Ishikawa (cell line): ENCODE data around the gene GGT6.

ENCODE experiments used
- CEBPB ChIP-seq: IDR thresholded peaks from 2 replicates; pipeline ENCODE4 v1.6.1; 2012
- CREB1 ChIP-seq: IDR thresholded peaks from 2 replicates; pipeline ENCODE4 v1.6.1; 2012; ENCODE audit warnings: low read depth
- EGR1 ChIP-seq: IDR thresholded peaks from 2 replicates; pipeline ENCODE4 v1.6.1; 2012
- EP300 ChIP-seq: IDR thresholded peaks from 2 replicates; pipeline ENCODE4 v1.6.1; 2012; ENCODE audit warnings: borderline replicate concordance
- FOXM1 ChIP-seq: IDR thresholded peaks from 2 replicates; pipeline ENCODE4 v1.6.1; 2012; ENCODE audit warnings: low read depth, borderline replicate concordance
- NFIC ChIP-seq: IDR thresholded peaks from 2 replicates; pipeline ENCODE4 v1.6.1; 2012
- RAD21 ChIP-seq: IDR thresholded peaks from 2 replicates; pipeline ENCODE4 v1.6.1; 2012; ENCODE audit warnings: low read depth
- TAF1 ChIP-seq: IDR thresholded peaks from 2 replicates; pipeline ENCODE4 v1.6.1; 2012; ENCODE audit warnings: low read depth, mild to moderate bottlenecking
- TCF12 ChIP-seq: IDR thresholded peaks from 2 replicates; pipeline ENCODE4 v1.6.1; 2012; ENCODE audit warnings: low read depth
- TEAD4 ChIP-seq: IDR thresholded peaks from 2 replicates; pipeline ENCODE4 v1.6.1; 2012
- YY1 ChIP-seq: IDR thresholded peaks from 2 replicates; pipeline ENCODE4 v1.6.1; 2012; ENCODE audit warnings: low read depth
- ZBTB7A ChIP-seq: IDR thresholded peaks from 2 replicates; pipeline ENCODE4 v1.6.1; 2012; ENCODE audit warnings: low read depth
- TF ChIP-seq, protein P1 (sequence below): IDR thresholded peaks from 2 replicates; pipeline ENCODE4 v1.6.1; 2012
- TF ChIP-seq, protein P2 (sequence below): IDR thresholded peaks from 2 replicates; pipeline ENCODE4 v1.6.1; 2012; ENCODE audit warnings: low read depth, mild to moderate bottlenecking
- TF ChIP-seq, protein P3 (sequence below): IDR thresholded peaks from 2 replicates; pipeline ENCODE4 v1.6.1; 2012

GGT6 gene

DNA sequence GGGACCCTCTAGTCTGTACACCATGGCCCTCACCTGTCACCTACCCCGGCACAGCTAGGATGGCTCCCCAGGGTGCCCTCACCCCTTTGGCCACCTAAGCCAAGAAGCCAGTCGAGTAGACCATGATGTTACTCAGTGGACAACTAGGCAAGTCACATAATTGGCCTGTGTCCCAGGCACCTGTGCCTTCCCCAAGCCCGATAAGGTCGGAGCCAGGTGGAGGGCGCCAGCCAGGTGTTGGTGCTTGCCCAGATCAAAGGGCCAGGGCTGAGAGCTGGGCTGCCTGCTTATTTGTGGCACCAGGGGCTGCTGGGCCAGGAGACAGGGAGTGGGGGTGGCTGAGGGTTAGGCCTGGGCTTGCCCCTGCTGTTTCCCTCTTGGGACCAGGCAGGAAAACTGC, 44.9 kb downstream of the GGT6 start:
- TF ChIP-seq NFIC = 0 out of 2 replicates have a peak, but pooled peaks have one; percentile 24
- no peak for TF ChIP-seq CREB1
- peak; percentile 68 for TF ChIP-seq TCF12
- 0 out of 2 replicates have a peak, but pooled peaks have one; percentile 17 for TF ChIP-seq EP300

DNA sequence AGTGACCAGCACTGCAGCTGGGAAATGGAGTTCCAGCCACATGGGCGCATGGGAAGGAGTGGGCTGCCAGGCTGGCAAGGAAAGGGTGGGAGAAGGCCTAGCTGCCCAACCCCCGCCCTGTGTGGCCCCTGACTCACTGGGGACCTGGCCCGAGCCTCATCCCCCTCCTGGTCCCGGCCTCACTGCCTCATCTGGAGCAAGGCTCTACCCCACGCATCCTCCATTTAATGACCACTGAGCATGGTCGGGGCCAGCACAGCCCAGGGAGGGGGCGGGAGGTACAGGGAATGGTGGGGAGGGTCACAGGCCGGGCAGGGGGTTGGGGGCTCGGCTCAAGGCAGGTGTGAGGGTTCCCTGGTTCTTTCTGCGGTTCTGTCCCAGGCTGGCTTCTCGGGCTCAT, 45.6 kb downstream of the GGT6 start:
- TF ChIP-seq TAF1 (no peak), NFIC (no peak)
- TF ChIP-seq, protein P1, sequence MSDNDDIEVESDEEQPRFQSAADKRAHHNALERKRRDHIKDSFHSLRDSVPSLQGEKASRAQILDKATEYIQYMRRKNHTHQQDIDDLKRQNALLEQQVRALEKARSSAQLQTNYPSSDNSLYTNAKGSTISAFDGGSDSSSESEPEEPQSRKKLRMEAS = no peak

DNA sequence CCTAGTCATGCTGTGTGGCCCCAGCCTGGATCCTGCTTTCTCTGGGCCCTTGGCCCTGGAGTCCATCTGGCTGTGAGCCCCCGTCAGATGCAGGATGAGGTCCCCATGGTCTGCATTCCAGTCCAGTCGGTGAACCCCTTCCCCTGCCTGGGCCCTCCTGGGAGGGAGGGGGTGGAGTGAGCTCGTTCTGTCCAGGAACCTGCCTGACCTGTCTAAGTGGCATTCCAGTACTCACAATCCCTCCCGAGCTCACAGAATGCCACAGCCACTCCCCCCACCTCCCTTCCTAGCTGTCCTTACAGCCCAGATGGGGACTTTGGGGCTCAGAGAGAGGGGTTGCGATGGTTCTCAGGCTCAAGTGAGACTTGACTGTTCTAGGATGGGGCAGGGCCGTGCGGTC, 46.2 kb downstream of the GGT6 start:
- TF ChIP-seq TEAD4 (peak; percentile 96), ZBTB7A (peak; percentile 86), TCF12 (peak; percentile 83), CREB1 (no peak), CEBPB (no peak), EP300 (peak; percentile 58; the same call in 1 of the 2 replicates), RAD21 (no peak; the same call in none of the 2 replicates), FOXM1 (no peak), NFIC (peak; percentile 55), EGR1 (no peak), TAF1 (no peak), YY1 (no peak)
- TF ChIP-seq, protein P1 = peak; percentile 62; the same call in 1 of the 2 replicates
- TF ChIP-seq, protein P2, sequence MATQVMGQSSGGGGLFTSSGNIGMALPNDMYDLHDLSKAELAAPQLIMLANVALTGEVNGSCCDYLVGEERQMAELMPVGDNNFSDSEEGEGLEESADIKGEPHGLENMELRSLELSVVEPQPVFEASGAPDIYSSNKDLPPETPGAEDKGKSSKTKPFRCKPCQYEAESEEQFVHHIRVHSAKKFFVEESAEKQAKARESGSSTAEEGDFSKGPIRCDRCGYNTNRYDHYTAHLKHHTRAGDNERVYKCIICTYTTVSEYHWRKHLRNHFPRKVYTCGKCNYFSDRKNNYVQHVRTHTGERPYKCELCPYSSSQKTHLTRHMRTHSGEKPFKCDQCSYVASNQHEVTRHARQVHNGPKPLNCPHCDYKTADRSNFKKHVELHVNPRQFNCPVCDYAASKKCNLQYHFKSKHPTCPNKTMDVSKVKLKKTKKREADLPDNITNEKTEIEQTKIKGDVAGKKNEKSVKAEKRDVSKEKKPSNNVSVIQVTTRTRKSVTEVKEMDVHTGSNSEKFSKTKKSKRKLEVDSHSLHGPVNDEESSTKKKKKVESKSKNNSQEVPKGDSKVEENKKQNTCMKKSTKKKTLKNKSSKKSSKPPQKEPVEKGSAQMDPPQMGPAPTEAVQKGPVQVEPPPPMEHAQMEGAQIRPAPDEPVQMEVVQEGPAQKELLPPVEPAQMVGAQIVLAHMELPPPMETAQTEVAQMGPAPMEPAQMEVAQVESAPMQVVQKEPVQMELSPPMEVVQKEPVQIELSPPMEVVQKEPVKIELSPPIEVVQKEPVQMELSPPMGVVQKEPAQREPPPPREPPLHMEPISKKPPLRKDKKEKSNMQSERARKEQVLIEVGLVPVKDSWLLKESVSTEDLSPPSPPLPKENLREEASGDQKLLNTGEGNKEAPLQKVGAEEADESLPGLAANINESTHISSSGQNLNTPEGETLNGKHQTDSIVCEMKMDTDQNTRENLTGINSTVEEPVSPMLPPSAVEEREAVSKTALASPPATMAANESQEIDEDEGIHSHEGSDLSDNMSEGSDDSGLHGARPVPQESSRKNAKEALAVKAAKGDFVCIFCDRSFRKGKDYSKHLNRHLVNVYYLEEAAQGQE = no peak
- TF ChIP-seq, protein P3, sequence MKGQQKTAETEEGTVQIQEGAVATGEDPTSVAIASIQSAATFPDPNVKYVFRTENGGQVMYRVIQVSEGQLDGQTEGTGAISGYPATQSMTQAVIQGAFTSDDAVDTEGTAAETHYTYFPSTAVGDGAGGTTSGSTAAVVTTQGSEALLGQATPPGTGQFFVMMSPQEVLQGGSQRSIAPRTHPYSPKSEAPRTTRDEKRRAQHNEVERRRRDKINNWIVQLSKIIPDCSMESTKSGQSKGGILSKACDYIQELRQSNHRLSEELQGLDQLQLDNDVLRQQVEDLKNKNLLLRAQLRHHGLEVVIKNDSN = no peak

DNA sequence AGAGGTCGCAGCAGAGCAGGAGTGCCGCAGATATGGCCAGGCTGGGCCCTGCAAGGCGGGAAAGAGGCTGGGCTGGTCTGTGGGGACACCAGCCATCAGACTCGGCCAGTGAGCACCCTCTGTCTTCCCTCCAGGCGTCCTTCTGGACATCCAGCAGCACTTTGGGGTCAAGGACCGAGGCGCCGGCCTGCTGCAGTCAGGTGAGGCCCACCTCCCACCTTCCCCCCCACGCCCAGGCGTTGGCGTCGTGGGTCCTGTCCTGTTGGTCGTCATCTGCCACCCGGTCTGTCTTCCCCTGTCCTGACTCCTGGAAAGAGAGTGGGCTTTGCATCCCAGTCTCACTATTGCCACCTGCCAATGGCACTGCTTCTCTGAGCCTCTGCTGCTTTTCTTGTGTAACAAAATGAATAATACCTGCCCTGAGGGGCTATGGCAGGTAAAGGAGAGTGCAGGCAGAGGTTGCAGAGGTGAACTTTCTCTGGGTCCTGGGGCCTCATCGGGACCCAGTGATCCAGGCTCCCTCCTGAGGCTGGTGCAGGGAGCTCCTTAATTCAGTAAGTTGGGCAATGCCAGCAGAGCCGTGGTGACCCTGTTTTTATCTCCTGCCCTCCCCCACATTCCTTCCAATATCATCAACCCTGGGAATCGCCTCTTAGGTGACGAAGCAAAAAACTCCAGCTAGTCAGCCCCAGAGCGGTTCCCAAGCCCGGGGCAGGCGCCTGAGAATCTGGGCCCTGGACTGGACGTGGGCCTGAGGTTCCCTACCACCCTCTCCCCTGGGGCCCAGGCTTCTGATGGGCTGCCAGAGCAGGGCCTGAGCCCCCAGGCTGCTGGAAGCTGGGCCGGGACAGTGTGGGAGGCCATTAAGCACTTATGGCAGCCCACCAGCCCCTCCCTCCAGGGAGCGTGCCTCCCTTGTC, 47.0 kb downstream of the GGT6 start:
- no peak for TF ChIP-seq TAF1
- 0 out of 2 replicates have a peak, but pooled peaks have one; percentile 17 for TF ChIP-seq RAD21
- TF ChIP-seq, protein P2 = no peak

DNA sequence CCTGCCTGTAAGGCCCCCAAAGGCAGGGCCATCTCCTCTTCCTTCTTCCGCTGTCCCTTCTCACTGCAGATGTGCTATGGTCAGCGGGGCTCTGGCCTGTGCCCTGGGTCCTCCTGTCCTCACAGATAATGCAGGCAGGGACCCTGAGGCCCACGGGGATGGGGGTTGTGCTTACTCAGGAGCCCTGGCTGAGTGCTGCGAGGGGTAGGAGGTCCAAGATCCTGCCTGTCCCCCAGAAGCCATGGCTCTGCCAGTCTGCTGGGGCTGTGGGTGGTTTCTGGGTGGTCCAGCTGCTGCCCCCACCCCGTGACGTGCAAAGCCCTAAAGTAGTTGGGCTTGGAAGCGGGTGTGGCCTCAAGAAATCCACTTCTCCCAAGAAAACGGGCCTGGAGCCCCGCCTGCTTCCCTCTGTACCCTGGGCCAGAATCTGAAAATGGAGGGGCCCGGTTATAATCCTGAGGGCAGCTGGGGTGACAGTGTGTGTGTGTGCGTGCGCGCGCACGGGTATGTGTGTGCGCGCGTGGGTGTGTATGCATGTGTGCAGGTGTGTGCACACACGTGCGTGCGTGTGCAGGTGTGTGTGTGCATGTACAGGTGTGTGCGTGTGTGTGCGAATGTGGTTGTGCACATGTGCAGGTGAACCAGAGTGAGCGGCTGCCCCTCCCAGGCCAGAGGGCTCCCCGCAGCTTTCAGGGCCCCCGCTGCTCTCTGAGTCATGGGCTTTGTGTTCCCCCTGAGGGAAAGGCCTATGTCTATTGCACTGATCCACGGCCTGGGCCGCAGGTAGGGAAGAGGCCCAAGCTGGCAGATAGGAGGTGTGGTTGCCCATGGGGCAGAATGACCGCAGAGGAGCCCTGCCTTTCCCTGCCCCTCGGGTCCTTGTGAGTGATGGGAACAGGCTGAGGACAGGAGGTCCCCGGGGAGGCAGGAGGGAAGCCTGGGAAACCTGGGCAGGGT, 47.9 kb downstream of the GGT6 start:
- TF ChIP-seq EP300 = no peak
- no peak for TF ChIP-seq RAD21
- TF ChIP-seq TAF1 = no peak
- no peak for TF ChIP-seq FOXM1
- no peak for TF ChIP-seq TEAD4
- TF ChIP-seq, protein P3 = no peak
- TF ChIP-seq, protein P2 = no peak
- no peak for TF ChIP-seq TCF12
- TF ChIP-seq EGR1 = no peak
- TF ChIP-seq, protein P1 = no peak
- TF ChIP-seq ZBTB7A = no peak
- TF ChIP-seq CREB1 = no peak
- TF ChIP-seq YY1 = no peak
- no peak for TF ChIP-seq NFIC
- no peak for TF ChIP-seq CEBPB
